Lower leg skin (tissue), 4 donors: ENCODE measurements around the gene SMOC2. TPM values are rescaled to one million over a fixed set of nuclear protein-coding genes. Genes with fewer than 3 reads are reported as not detected.
"Not testable (repeated sequence)": the region's sequence is repeated elsewhere in the genome, so short reads cannot be mapped to it uniquely, and the experiment has no call there.

ENCODE experiments used
- DNase-seq, 2 donors: peaks; one replicate each; pipeline ENCODE4 v3.0.0-alpha.2; 2019; ENCODE audit warnings: low spot score in 2 of 2
- H3K4me3 ChIP-seq: fragments of 200-600 bp; sonication (generic); 2 replicates; pipeline ENCODE4 v1.5.1; 2017; ENCODE audit warnings: mild to moderate bottlenecking, low read depth; ENCODE audit not compliant: poor library complexity, severe bottlenecking
- POLR2A ChIP-seq, 2 donors: fragments of 450-650 bp; IDR thresholded peaks; one replicate each; pipeline ENCODE4 v1.6.1; 2016 to 2017; ENCODE audit warnings: antibody characterized with exemption in 2 of 2, mild to moderate bottlenecking in 1 of 2, moderate library complexity in 1 of 2
- WGBS, 2 donors: methylation state at CpG; one replicate each; pipeline ENCODE4 v1.1.5; 2018; 5-methylcytosine and 5-hydroxymethylcytosine counted together
- intact Hi-C: fragments of 100-400 bp; cut with DNase I; formaldehyde crosslinking; loops from one replicate; pipeline ENCODE4 v1.15.0; 2023; ENCODE audit warnings: low total_unique reads
- total RNA-seq, 4 donors: library from RNA; depleted of rRNA; stranded (reverse); fragments of >200 nt; gene quantifications; one replicate each; pipeline ENCODE4 v1.1.0, GENCODE V29; 2016
- TF ChIP-seq, protein P1 (sequence below), 3 donors: fragments of 450-650 bp; IDR thresholded peaks; one replicate each; pipeline ENCODE4 v1.5.1; 2016; ENCODE audit warnings: antibody characterized with exemption in 3 of 3, mild to moderate bottlenecking in 3 of 3, moderate library complexity in 2 of 3

SMOC2 gene
- total RNA-seq, 4 donors from 2014 or later, result 12.5 to 26.1 (median 13.0) TPM

DNA sequence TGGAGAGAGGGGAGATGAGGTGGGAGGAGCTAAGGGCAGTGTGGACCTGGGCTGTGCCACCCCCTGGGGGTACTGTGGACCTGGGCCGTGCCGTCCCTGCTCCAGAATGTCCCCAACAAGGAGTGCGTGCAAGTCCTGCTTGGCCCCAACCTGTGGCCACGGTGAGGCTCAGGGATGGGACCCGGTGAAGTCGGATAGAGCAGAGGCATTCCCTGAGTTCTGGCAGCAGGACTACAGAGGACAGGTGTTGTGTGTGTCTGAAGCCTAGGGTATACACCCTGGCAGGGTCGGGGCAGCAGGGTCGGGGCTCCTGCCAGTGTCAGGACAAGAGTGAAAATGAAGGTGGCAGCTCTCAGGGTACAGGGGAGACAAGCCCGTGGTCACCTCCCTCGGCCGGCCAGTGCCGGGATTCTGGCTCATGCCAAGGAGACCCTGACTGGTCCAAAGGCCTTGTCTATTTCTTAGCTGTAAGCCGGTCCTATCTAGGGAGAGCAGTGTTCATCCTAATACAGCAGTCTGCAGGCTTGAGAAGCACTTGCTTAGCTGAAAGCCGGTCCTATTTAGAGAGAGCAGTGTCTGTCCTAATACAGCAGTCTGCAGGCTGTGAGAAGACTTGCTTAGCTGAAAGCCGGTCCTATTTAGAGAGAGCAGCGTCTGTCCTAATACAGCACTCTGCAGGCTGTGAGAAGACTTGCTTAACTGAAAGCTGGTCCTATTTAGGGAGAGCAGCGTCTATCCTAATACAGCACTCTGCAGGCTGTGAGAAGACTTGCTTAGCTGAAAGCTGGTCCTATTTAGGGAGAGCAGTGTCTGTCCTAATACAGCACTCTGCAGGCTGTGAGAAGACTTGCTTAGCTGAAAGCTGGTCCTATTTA, 95.9 kb downstream of the SMOC2 start:
- TF ChIP-seq, protein P1, sequence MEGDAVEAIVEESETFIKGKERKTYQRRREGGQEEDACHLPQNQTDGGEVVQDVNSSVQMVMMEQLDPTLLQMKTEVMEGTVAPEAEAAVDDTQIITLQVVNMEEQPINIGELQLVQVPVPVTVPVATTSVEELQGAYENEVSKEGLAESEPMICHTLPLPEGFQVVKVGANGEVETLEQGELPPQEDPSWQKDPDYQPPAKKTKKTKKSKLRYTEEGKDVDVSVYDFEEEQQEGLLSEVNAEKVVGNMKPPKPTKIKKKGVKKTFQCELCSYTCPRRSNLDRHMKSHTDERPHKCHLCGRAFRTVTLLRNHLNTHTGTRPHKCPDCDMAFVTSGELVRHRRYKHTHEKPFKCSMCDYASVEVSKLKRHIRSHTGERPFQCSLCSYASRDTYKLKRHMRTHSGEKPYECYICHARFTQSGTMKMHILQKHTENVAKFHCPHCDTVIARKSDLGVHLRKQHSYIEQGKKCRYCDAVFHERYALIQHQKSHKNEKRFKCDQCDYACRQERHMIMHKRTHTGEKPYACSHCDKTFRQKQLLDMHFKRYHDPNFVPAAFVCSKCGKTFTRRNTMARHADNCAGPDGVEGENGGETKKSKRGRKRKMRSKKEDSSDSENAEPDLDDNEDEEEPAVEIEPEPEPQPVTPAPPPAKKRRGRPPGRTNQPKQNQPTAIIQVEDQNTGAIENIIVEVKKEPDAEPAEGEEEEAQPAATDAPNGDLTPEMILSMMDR (IDR thresholded peaks at IDR 0.05), result no peak
- no peak for TF ChIP-seq POLR2A (IDR thresholded peaks at IDR 0.05)
- no peak overlapping the region for H3K4me3 ChIP-seq
- 79 to 87% methylated on average over 17 of the region's 17 CpGs for WGBS, 2 donors
- intact Hi-C loops, result no loop called here
- peak in 1 of 2 donors; percentile 82 for DNase-seq

- 76 to 84% methylated on average over 10 of the region's 10 CpGs for WGBS, 2 donors
- no peak for DNase-seq
- TF ChIP-seq POLR2A (IDR thresholded peaks at IDR 0.05), result no peak
- TF ChIP-seq, protein P1 (IDR thresholded peaks at IDR 0.05), result no peak
- intact Hi-C loops, result no loop called here
- H3K4me3 ChIP-seq, result no peak overlapping the region
These were observed 96.5 kb downstream of the SMOC2 start for GRCh38 chr6:168537540-168537884.

DNA sequence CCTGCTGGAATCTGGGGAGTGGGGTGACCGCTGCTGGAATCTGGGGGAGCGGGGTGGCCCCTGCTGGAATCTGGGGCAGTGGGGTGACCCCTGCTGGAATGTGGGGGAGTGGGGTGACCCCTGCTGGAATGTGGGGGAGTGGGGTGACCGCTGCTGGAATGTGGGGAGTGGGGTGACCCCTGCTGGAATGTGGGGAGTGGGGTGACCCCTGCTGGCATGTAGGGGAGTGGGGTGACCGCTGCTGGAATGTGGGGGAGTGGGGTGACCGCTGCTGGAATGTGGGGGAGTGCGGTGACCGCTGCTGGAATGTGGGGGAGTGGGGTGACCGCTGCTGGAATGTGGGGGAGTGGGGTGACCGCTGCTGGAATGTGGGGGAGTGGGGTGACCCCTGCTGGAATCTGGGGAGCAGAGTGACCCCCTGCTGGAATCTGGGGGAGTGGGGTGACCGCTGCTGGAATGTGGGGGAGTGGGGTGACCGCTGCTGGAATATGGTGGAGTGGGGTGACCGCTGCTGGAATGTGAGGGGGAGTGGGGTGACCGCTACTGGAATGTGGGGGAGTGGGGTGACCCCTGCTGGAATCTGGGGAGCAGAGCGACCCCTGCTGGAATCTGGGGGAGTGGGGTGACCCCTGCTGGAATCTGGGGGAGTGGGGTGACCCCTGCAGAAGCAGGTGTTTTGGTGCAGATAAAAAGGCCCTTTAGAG, 97.4 kb downstream of the SMOC2 start:
- 88 to 92% methylated on average over 12 to 13 of the region's 14 CpGs for WGBS, 2 donors
- H3K4me3 ChIP-seq, intact Hi-C loops: not testable (repeated sequence)
- peak in 1 of 2 donors; percentile 36 for DNase-seq

- TF ChIP-seq, protein P1 (IDR thresholded peaks at IDR 0.05), result no peak
- no peak for TF ChIP-seq POLR2A (IDR thresholded peaks at IDR 0.05)
- DNase-seq, result peak in 1 of 2 donors; percentile 57
- intact Hi-C loops, result no loop called here
- H3K4me3 ChIP-seq, result no peak overlapping the region
- 85 to 88% methylated on average over 20 to 21 of the region's 21 CpGs for WGBS, 2 donors
These were observed 98.2 kb downstream of the SMOC2 start for GRCh38 chr6:168538892-168539811.

DNA sequence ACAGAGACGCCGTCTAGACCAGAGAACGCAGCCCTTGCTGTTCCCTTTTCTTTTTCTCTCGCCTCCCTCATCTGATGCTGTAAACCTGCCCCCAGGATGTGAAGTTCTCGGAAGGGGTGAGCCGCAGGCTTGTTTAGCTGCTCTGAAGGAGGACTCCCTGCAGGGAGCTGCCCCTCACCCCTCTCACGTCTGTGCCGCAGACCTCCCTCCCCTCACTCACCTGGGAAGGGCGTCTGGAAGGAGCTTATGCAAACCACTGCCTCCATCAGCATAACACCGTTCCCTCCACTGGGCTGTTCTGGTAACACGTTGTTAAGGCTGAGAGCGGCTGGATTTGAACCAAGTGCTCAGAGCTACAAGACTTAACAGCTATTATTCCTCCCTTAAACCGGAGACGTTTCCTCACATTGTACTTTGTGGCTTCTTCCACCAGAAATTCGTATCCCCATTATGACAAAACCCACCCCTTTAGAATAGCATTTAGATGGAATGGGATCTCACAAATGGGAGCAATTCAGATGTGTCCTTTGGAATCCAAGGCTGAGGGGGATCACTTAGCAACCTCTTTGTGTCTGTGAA, 99.8 kb downstream of the SMOC2 start:
- H3K4me3 ChIP-seq, result no peak overlapping the region
- TF ChIP-seq, protein P1 (IDR thresholded peaks at IDR 0.05), result no peak
- TF ChIP-seq POLR2A (IDR thresholded peaks at IDR 0.05), result no peak
- WGBS, 2 donors, result 78 to 80% methylated on average over 15 of the region's 15 CpGs
- intact Hi-C loops, result no loop called here
- no peak for DNase-seq
